ENCODE data around the gene THAP7. TPM values are rescaled to one million over a fixed set of nuclear protein-coding genes. Genes with fewer than 3 reads are reported as not detected.

The THAP7 gene
- total RNA-seq, 1 donor from 2014 or later = 25.8 TPM

Other genes starting within 250 kb of the THAP7 start
- gene SERPIND1, start 228.0 kb downstream of the THAP7 start, total RNA-seq = 0.21 TPM
- gene PI4KA, start 143.3 kb downstream of the THAP7 start, total RNA-seq = 129 TPM
- gene SNAP29, start 143.1 kb downstream of the THAP7 start, total RNA-seq = 28.7 TPM
- 64.8 TPM for gene CRKL, start 84.7 kb downstream of the THAP7 start, total RNA-seq
- 15.4 TPM for gene AIFM3, start 34.9 kb downstream of the THAP7 start, total RNA-seq
- gene LZTR1, start 19.8 kb downstream of the THAP7 start, total RNA-seq = 79.6 TPM
- 5.7 TPM for gene P2RX6, start 13.0 kb upstream of the THAP7 start, total RNA-seq
- 8.1 TPM for gene SLC7A4, start 30.4 kb upstream of the THAP7 start, total RNA-seq
- not detected for gene LRRC74B, start 43.8 kb upstream of the THAP7 start, total RNA-seq

Measured in ureter (tissue), 1 donor.